HG02588 (cell line): ENCODE results near the gene PACRG.

Experiments used
- ATAC-seq: cut with Tn5 transposase; IDR thresholded peaks from one replicate; pipeline ENCODE4 v1.9.1; 2021; ENCODE audit warnings: mild to moderate bottlenecking, moderate library complexity; ENCODE audit not compliant: unreplicated experiment

Gene PACRG

DNA sequence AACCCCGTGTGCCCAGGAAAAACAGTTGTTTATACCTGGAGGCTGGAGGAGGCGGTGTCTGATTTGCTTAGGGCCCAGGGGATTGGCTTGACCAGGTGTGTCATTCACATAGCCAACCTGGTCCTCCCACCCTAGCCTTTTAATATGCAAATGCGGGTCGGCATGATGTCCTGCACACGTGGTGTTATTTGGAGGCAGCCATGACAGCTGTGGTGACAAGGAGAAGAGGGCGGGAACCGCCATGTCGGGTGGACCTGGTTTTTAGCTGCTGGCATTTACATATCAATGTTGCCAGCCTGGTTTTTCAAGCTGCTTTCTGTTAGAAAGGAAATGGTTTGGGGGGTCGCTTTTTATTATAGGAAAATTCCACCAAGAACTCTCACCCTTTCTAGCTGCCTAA, 395.3 kb downstream of the PACRG start:
- no peak for ATAC-seq

DNA sequence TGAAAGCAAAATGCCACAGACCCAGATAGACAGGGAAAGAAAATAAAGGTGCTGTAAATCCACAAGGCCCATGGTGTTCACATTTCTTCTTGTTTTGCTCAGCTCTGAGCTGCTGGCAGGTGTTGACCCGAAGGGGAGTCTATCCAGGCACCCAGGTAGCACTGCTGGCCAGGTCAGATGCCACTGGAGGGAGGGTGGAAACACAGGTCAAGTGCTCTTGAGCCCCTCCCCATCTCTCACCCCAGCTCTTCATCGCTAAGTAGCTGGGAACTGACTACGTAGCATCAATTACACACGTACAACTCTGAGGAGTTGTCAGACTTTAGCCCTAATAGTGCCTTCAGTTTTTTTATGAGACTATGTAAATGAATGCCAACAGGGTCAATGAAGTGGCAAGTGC, 399.0 kb downstream of the PACRG start:
- no peak for ATAC-seq

DNA sequence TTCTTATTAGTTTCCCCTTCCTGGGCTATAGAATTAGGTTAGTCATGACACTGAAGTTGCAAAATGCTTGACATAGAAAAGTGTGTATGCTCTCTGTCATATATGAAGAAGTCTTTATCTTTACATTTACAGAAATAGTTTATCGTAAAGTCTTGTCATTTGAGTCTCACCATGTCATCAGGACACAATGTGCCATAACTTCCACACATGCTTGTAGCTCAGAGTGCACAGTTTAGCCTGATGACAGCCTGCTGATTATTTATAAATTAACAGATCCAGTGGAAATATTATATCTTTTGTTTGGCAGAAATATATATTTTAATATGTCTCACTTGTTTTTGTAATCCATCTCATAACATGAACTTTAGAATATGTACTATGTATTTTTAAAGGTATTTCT, 399.8 kb downstream of the PACRG start:
- no peak for ATAC-seq

DNA sequence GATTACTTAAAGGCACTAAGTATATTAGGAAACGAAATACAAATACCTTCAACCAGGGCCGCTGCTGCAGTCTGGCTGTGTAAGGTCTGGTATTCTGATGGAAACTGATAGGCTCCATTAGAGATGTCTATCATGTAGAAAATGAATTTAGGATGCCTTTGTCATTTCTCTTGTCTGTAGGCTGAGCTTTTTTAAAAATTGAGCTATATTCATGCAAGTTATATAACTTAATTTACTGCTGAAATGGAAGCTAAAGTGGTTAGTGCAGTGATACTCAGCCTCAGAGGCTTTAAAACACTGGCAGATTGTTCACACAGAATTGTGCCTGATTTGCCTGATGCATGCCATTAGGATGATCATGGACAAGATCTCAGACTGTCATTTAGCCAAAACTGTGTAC, 400.6 kb downstream of the PACRG start:
- no peak for ATAC-seq

DNA sequence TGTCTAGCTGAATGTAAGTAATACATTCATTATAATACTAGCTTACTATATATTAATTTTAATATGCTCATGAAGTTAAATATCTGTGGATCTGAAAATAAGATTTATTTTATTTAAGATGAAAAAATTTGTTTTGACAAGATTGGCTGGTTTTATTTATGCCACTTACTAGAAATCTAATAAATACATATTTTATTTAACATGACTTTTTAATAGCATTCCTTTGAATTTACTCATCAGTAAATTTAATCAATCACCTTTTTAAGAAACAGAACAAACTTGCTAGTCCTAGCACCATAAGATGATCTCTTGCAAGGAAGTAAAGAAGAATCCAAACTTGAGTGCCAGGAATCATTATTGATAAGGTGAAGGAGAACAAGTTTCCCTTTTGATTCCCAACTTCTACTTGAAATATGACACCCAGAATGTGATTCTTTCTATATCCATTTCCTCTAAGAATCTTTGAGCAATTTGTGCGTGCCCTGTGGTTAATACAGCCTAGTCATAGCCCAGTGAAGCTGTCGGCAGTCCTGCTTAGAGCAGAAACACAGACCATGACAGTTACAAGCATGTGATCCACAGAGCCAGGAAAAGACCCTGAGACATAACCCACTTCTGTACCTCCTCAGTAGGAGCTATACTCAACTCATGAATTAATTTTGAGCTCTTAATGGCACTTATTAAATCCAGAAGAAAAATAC, 404.4 kb downstream of the PACRG start:
- ATAC-seq: no peak

DNA sequence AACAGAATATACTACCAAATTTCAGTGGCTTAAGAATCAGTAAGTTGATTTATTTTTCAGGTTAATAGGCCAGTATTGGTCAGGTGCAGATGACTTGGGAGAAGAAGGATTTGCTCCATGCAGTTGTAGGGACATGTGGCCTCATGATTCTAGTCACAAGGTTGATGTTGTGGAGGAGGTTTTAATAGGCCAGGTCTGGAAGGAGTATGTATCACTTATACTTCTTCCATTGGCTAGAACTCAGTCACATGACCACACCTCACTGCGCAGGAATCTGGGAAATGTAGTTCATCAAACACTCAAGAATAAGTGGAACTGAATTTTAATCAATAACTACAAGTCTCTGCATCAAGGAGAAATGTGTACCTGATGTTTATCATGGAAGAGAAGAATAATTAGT, 405.2 kb downstream of the PACRG start:
- ATAC-seq: no peak

DNA sequence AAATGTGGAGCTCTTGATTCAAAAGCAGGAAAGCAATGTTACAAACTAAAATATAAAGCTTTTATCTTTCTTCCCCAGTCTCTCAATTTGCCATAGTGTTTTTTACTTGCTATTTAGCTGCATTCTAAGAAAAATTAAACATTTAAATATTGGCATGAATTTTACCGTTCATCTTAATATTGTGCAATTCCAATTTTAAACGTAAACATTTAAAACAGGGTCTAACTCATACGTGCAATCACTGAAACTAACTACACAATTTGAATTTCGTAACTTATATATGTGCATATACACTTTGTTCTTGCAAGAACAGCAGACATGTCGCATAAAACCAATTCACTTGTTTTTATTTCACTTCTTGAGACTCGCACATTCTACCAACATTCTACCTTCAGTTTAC, 405.9 kb downstream of the PACRG start:
- ATAC-seq: no peak

DNA sequence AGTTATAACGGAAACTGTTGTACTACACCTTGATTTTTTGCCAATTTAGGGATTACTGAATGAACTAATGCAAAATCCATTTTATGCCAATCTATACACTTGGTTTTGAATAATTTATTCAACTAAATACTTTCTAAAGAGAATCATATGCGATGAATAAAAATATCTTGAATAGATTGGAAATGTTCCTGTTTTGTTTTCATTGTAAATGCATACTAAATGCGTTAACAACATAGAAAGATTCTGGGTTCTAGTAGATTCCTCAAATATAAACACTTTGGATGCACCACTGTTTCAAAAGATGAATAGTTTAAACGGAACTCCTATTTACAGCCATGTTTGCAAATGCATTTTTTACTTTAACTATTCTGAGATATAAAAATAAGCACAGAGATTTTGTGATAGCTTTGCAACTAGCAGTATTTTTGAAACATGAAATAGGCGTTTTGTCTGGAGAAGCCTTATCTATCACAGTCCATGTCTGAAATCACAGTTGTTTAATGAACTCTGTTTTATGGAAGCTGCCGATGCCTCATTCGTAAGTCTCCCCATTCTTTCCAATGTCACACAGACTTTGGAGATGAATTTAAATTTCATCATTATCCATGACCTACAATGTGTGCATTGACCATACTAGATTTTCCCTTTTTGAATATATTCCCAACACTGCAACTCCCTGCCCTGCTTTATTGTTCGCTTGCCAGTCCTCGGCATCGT, 409.1 kb downstream of the PACRG start:
- ATAC-seq: no peak

DNA sequence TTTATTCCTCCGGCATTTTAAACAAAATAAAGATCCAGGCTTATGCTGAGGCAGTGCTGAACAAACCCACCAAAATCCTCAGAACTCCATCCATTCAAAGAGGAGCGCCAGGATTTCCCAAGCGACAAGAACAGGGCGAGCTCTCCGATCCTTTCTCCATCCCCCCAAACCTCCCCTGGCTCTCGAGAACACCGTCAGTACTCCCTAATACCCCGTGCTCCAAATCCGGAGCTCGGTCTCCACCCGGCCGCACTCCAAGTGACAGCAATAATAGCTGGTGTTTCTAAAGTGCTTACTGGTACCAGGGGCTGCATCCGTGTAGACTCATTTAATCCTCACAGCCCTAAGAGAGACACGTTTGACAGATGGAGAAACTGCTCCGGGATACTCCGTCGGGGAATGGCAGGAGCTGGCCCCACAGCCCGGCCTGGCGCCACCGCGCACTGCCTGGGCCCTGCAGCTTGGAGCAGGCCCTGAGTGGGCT, 409.7 kb downstream of the PACRG start:
- no peak for ATAC-seq

DNA sequence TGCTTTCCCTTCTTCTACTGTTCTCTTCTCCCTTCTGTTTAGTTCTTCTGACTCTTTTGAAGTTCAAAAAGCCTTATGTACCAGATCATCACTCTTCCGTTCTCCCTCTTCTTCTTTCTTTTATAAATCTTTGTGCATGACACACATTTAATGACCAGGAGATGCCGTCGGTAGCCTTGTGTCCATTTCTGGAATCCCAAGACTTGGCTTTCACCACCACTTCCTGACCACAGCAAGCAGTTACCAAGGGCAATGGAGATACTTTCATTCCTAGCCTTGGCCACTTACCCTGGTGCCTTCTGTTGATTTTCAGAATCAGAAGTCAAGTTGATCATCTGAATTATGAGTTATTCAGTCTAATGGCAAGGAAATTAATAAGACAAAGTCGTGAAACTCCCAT, 418.3 kb downstream of the PACRG start:
- ATAC-seq: no peak

DNA sequence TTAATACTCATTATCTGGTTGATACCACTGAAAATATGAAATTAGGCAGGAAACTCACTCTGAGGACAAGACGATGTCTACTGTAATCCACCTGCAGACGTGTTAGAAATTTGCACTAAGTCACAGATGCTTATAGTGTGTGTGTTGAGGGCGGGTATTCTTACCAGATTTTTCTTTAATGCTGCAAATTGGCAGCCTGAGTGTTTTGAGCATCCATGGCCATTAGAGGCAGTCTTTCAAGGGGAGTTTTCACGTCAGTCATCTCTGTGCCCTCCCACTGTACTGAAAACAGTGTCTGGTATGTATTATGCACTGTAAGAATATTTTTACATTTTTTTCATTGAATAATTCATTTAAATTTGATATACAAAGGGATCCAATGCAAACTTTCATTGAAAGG, 420.2 kb downstream of the PACRG start:
- ATAC-seq: no peak

DNA sequence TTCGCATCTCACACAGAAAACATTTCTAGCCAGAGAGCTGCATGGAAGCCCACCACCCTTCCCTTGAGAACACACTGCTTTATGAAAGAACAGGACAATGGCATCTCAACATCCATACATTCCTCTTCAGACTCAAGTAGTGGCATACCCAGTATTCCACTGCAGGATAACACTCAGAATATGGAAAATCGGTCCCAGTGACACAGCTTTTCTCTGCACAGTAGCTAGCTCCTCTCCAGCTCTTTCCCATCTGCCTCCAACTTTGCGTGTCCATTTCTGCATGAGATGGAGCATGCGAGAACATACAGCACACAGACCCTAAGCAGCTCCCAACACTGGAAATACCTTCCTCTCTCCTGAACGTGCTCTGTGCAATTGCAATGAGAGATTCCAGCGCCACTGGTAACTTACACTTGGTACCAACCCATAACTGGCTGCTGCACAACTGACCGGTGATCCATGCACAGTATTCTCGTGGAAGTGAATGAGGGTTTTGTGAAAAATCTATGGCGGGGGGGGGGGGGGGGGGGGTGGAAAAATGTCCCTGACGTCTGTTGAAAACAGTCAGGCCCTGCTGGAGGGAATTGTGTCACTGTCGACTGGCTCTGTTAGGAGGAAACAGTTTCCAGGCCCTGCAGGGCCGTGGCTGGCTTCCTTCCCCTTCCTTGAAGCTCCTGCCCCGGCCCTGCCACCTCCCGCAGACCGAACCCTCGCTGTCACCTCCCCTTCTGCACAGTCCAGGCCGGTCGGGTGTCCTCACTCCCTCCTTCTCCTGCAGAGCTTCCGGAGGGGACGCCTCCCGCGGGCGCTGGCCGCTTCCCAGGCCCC, 420.9 kb downstream of the PACRG start:
- no peak for ATAC-seq

DNA sequence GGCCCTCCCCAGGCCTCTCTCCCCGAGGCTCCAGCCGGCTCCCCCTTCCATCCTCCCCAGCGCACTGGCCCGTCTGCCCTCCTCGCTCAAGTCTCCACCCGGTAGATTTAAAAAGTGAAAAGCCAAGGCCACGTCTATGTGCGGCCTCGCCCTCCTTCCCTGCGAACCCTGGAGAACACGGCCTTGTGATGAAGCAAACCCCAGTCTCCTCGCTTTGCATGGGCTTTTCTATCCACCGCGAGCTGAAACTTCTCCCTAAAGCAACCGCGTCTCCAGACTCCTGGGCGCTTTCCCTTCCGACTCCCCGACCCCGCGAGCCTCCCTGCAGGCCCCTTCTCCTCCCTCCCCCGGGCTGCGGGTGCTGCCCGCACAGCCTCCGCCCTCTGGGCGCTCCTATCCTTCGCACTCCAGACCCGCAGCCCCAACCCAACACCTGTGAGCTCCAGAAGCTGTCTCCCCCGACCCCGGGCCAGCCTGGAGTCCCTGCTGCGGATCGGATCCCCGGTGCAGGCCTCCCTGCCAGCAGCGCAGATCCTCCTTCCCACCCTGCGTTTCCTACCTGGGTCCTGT, 421.6 kb downstream of the PACRG start:
- ATAC-seq: no peak

DNA sequence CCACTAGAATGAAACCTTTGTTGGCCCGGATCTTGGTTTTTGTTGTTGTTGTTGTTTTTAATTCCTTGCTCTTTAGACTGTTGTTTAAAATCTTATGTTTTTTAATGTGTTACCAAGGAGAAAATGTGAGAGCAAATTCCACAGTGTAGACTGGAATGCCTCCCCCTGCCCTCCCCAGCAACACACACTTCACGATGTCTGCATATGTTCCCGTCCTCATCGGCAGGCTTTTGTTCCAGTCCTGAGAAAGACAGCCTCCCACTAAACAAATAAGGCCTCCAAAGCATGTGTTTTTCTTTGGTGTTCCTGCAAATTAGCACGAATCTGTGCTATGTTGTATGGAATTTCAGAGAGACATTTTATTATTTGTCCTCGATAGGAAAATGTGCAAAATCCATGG, 423.4 kb downstream of the PACRG start:
- no peak for ATAC-seq

DNA sequence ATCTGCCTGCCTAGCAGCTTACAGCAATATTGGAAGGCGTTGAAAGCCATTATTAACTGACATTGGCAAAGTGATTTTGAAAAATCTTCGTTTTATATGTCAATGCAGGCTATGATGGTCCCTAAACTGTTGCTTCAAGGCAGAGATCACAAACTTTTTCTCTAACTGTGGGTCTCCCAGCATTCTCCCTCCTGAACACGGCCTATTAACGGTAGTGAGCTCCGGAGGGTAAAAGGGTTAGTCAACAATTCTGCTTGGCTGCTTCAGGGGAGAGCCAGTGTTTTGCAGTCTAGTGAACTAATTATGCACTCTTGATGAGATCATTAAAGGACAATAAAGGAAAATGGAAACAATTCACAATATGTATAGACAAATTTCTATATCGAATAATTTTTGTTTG, 424.9 kb downstream of the PACRG start:
- no peak for ATAC-seq

DNA sequence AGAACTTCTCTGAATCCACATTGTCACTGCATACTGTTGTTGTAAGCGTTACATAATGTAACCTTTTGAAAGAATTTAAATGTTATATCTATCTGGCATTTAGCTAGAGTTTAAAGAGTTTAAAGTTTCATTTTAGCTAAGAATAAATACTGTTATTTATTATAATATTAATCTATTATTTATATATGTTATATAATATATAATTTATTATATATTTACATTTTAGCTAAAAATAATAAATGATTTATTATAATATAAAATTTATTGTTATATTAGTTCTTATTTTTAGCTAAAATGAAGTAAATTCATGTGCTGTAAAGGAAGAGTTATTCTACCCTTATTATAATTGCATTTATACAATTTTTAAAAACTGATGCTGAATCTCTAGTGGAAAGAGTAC, 431.3 kb downstream of the PACRG start:
- no peak for ATAC-seq

DNA sequence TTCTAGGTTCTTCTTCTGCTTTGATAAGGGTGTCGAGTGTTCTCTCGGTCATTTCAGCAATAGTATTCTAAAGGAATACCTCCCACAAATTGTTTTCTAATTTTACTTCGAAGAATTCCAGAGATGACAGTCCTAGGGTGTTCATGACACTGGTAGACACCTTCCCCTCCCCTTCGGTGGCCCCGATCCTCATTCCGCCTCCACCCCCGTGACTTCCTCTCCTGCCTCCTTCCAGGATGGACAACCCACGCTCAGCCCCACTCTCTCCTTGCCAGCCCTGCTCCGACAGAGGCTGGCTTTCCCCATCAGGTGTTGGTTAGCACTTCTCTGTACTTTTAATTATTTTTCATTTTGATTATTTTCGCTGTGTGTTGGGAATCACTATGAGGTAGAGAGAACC, 431.9 kb downstream of the PACRG start:
- ATAC-seq: no peak

DNA sequence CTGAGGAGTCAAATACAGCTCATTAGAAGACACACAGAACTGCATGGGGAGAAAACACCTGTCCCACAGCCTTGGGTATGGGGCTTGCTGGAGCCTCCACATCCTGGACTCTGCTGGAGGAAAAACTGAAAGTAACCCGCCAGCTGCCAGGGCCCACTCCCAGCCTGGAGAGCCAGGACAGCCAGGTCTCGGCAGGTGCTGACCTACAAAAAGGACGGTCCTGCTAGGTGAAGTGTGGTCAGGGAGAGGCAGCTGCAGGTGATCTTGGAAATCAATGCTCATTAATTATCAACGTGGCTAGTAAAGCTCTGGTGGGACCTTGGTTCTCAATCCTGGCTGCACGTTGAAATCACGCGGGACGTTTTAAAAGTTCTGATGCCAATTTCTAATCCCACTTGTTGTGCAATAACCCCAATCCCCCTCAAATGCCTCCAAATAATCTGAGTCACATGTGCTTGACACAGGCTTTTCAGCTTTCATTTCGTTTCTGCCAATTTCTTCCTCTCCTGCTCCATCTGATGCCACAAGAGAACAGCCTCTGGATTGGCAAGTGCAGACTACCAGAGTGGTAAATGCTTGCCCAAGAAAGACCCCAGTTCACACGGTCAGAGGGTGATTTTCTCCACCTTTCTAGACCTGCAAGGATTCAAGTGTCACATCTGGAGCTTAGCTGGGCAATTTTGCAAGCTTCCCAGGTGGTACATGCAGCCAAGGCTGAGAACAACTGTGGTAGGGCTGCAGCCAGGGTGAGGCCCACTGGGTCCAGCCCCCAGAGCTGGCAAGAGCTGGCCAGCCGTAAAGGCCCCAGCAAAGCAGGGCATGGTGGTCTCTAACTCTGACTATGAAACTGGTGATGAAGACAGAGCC, 434.5 kb downstream of the PACRG start:
- ATAC-seq: no peak

DNA sequence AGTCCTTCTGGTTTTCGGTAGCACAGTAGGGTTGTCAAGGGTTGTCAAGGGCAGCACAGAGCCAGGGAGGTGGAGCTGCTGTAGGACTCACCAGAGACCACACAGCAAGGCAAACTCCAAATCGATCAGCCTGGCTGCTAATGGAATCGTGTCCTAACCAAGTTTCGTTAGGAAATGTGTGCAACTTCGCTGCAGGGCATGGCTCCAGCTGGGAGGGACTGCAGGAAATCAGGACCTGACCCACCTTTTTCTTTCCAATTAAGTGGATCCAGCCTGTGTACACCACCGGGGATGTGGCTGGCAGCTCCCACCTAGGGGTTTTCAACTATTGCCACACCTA, 435.1 kb downstream of the PACRG start:
- ATAC-seq: no peak

DNA sequence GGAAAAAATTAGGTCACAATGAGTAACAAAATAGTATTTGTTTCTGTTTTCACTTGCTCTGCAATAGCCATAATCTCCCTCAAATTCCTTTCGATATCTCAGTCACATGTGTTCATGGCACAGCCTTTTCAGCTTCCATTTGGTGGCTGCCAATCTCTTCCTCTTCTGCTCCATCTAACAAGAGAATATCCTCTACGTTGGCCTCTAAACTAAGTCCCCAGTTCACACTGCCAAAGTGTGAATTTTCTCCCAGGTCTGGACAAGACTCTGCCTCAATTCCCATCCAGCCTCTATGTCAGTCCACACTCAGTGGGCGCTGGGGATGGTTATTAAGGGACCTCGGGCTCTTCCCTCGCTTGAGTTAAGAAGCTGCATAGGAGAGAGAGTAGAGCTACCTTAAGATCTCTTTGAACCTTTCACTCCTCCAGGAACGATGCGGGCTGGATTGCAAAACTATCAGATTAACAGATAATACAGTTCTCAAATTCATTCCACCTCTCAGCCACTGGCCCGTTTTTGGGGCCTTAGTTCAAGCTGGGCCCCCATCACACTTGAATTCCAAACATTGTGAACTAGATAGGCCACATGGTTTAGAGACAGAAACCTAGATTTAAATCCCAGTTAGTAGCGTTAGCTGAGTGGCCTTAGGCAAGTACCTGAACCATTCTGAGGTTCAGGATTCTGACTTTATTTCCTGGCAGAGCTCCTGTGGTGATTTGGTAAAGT, 436.6 kb downstream of the PACRG start:
- ATAC-seq: no peak
